Mesendoderm (in vitro differentiated cells): ENCODE measurements around the gene AAK1.
A peak's percentile ranks its signal among the peaks of the same experiment; 100 is the strongest.
"Not testable (repeated sequence)": the region's sequence is repeated elsewhere in the genome, so short reads cannot be mapped to it uniquely, and the experiment has no call there.

ENCODE experiments used
- DNase-seq: peaks from one replicate; pipeline ENCODE4 v3.0.0; 2013
- H2AK5ac ChIP-seq: 2 replicates; pipeline ENCODE4 v1.6.1; 2013; ENCODE audit warnings: low read length, inconsistent platforms
- H2BK120ac ChIP-seq: 2 replicates; pipeline ENCODE4 v1.6.1; 2013; ENCODE audit warnings: low read depth, mild to moderate bottlenecking, low read length, moderate library complexity, mixed read lengths
- H2BK15ac ChIP-seq: replicated peaks from 2 replicates; pipeline ENCODE4 v1.6.1; 2013; ENCODE audit warnings: low read depth, mild to moderate bottlenecking, moderate library complexity
- H2BK5ac ChIP-seq: 2 replicates; pipeline ENCODE4 v1.6.1; 2013; ENCODE audit warnings: low read length, inconsistent platforms
- H3K18ac ChIP-seq: 2 replicates; pipeline ENCODE4 v1.6.1; 2013; ENCODE audit warnings: mild to moderate bottlenecking, low read length, mixed read lengths
- H3K23ac ChIP-seq: one replicate; pipeline ENCODE4 v1.6.1; 2013; ENCODE audit warnings: low read length
- H3K27ac ChIP-seq: 2 replicates; pipeline ENCODE4 v1.5.1; 2013; ENCODE audit warnings: low read depth, mild to moderate bottlenecking, inconsistent platforms, low read length, moderate library complexity
- H3K27me3 ChIP-seq: 2 replicates; pipeline ENCODE4 v1.6.1; 2013; ENCODE audit warnings: low read length, control low read depth, mild to moderate bottlenecking, inconsistent platforms; ENCODE audit not compliant: insufficient read depth, poor library complexity
- H3K36me3 ChIP-seq: 2 replicates; pipeline ENCODE4 v1.6.1; 2013; ENCODE audit warnings: low read length, inconsistent platforms; ENCODE audit not compliant: control insufficient read depth, insufficient read depth
- H3K4ac ChIP-seq: one replicate; pipeline ENCODE4 v1.6.1; 2013; ENCODE audit warnings: low read depth, mild to moderate bottlenecking, low read length, moderate library complexity
- H3K4me1 ChIP-seq: 2 replicates; pipeline ENCODE4 v1.6.1; 2013; ENCODE audit warnings: low read depth, low read length, inconsistent platforms; ENCODE audit not compliant: control insufficient read depth
- H3K4me2 ChIP-seq: 2 replicates; pipeline ENCODE4 v1.6.1; 2013; ENCODE audit warnings: low read length
- H3K4me3 ChIP-seq: 2 replicates; pipeline ENCODE4 v1.5.1; 2013; ENCODE audit warnings: mild to moderate bottlenecking, low read length
- H3K56ac ChIP-seq: one replicate; pipeline ENCODE4 v1.6.1; 2013; ENCODE audit warnings: low read length
- H3K79me1 ChIP-seq: 2 replicates; pipeline ENCODE4 v1.6.1; 2013; ENCODE audit warnings: low read length, inconsistent platforms
- H3K79me2 ChIP-seq: 2 replicates; pipeline ENCODE4 v1.6.1; 2013; ENCODE audit warnings: mild to moderate bottlenecking, low read length; ENCODE audit not compliant: control insufficient read depth, insufficient read depth
- H3K9ac ChIP-seq: 2 replicates; pipeline ENCODE4 v1.6.1; 2013; ENCODE audit warnings: low read length, inconsistent platforms
- H4K5ac ChIP-seq: one replicate; pipeline ENCODE4 v1.6.1; 2013; ENCODE audit warnings: low read length
- H4K8ac ChIP-seq: one replicate; pipeline ENCODE4 v1.6.1; 2013; ENCODE audit warnings: low read depth, mild to moderate bottlenecking, control low read depth, low read length, moderate library complexity
- WGBS: extraction: QIAGEN DNeasy Blood & Tissue Kit; methylation state at CpG from one replicate; pipeline ENCODE4 v1.1.7; 2013; ENCODE audit warnings: low lambda C conversion rate, missing lambda C conversion rate; ENCODE audit not compliant: insufficient coverage; ENCODE audit errors: extremely low coverage; 5-methylcytosine and 5-hydroxymethylcytosine counted together

Gene AAK1

DNA sequence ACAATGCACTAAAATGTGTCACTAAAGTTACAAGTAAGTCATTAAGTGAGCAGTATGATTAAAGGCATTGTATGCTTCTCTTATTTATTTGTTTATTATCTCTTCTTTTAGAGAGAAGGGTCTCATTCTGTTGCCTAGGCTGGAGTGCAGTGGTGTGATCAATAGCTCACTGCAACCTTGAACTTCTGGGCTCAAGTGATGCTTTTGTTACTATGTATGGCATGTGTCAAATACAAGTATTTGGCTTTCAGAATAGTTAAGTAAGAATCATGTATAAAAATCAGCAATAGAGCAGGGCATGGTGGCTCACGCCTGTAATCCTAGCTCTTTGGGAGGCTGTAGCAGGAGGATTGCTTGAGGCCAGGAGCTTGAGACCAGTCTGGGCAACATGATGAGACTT is 15.8 kb upstream of the AAK1 start:
- Histone ChIP-seq H3K56ac (no peak overlapping the region), H3K36me3 (no peaks in the 10 kb centered on the region), H4K5ac (no peak overlapping the region), H3K4me3 (no peak overlapping the region), H2BK15ac (no peak overlapping the region), H2AK5ac (no peak overlapping the region), H3K23ac (no peak overlapping the region), H3K79me1 (no peaks in the 10 kb centered on the region), H3K4ac (no peak overlapping the region), H3K4me1 (no peaks in the 10 kb centered on the region), H2BK5ac (no peak overlapping the region), H4K8ac (no peak overlapping the region), H3K27ac (no peak overlapping the region), H3K79me2 (no peaks in the 10 kb centered on the region), H3K4me2 (no peak overlapping the region), H3K18ac (no peak overlapping the region), H3K27me3 (no peaks in the 10 kb centered on the region), H2BK120ac (no peak overlapping the region), H3K9ac (no peak overlapping the region)
- no peak for DNase-seq
- WGBS: no CpG with 5 or more reads among the region's 1 CpG

GRCh38 chr2:69652206-69652605 is 8.7 kb upstream of the AAK1 start:
- no peak overlapping the region for H3K56ac ChIP-seq
- H3K36me3 ChIP-seq: no peaks in the 10 kb centered on the region
- no peak overlapping the region for H4K8ac ChIP-seq
- H3K23ac ChIP-seq: no peak overlapping the region
- WGBS: no CpG with 5 or more reads among the region's 7 CpGs
- H3K4ac ChIP-seq: no peak overlapping the region
- H2BK120ac ChIP-seq: no peak overlapping the region
- DNase-seq: no peak
- no peak overlapping the region for H2BK5ac ChIP-seq
- no peak overlapping the region for H3K18ac ChIP-seq
- H2BK15ac ChIP-seq: no peak overlapping the region
- no peak overlapping the region for H3K4me3 ChIP-seq
- H3K4me2 ChIP-seq: no peak overlapping the region
- no peaks in the 10 kb centered on the region for H3K79me1 ChIP-seq
- no peaks in the 10 kb centered on the region for H3K79me2 ChIP-seq
- H3K27me3 ChIP-seq: no peaks in the 10 kb centered on the region
- H3K4me1 ChIP-seq: no peaks in the 10 kb centered on the region
- no peak overlapping the region for H2AK5ac ChIP-seq
- no peak overlapping the region for H3K27ac ChIP-seq
- H4K5ac ChIP-seq: no peak overlapping the region
- H3K9ac ChIP-seq: no peak overlapping the region

- not testable (repeated sequence) for H3K4me3 ChIP-seq, H3K27ac ChIP-seq, H3K56ac ChIP-seq, H3K23ac ChIP-seq, H3K9ac ChIP-seq, H2AK5ac ChIP-seq, H3K27me3 ChIP-seq, H3K36me3 ChIP-seq, H2BK120ac ChIP-seq, H3K4me2 ChIP-seq, H3K18ac ChIP-seq, H3K79me1 ChIP-seq, DNase-seq, H3K4me1 ChIP-seq, H3K4ac ChIP-seq, H3K79me2 ChIP-seq, H4K8ac ChIP-seq, H2BK5ac ChIP-seq, H2BK15ac ChIP-seq, H4K5ac ChIP-seq
- no CpG with 5 or more reads among the region's 5 CpGs for WGBS
Observed at GRCh38 chr2:69647196-69647595, 3.7 kb upstream of the AAK1 start.

GRCh38 chr2:69646714-69647113 is 3.2 kb upstream of the AAK1 start:
- Histone ChIP-seq H3K23ac (no peak overlapping the region), H2BK120ac (no peak overlapping the region), H3K9ac (no peak overlapping the region), H4K8ac (no peak overlapping the region), H3K79me1 (peaks cover under 1% of the 10 kb centered on the region), H3K4me1 (peaks cover 5% of the 10 kb centered on the region), H2BK5ac (no peak overlapping the region), H2BK15ac (no peak overlapping the region), H3K18ac (no peak overlapping the region), H3K4me3 (no peak overlapping the region), H3K27me3 (no peaks in the 10 kb centered on the region), H4K5ac (no peak overlapping the region), H2AK5ac (no peak overlapping the region), H3K27ac (no peak overlapping the region), H3K56ac (no peak overlapping the region), H3K4me2 (no peak overlapping the region), H3K4ac (no peak overlapping the region), H3K36me3 (no peaks in the 10 kb centered on the region), H3K79me2 (peaks cover 6% of the 10 kb centered on the region)
- WGBS: no CpG with 5 or more reads among the region's 1 CpG
- no peak for DNase-seq

DNA sequence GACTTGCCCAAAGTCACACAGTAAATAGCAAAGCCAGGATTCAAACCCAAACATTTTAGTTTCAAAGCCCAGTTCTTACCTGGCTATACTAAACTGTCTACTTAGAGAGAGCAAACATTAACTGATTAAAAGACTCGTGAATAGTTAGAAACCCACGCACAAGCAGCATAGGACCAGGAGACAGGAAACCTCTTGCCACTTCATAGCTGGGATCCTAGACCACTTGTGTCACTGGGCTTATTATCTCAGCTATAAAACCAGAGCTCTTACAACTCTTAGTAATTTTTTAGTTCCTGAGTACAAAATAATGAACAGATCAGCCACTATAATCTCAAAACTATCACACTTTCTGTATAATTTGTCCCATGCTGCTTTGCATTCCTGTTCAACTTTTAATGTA is 2.4 kb upstream of the AAK1 start:
- Histone ChIP-seq H2AK5ac (no peak overlapping the region), H2BK120ac (no peak overlapping the region), H3K27me3 (no peaks in the 10 kb centered on the region), H3K4me1 (peaks cover 10% of the 10 kb centered on the region), H3K4me3 (no peak overlapping the region), H2BK15ac (no peak overlapping the region), H3K36me3 (no peaks in the 10 kb centered on the region), H3K79me2 (peaks cover 14% of the 10 kb centered on the region), H3K4ac (peak overlapping the region; percentile 9), H3K4me2 (no peak overlapping the region), H4K5ac (no peak overlapping the region), H4K8ac (no peak overlapping the region), H2BK5ac (no peak overlapping the region), H3K9ac (no peak overlapping the region), H3K23ac (no peak overlapping the region), H3K27ac (no peak overlapping the region), H3K79me1 (peaks cover 7% of the 10 kb centered on the region), H3K18ac (no peak overlapping the region), H3K56ac (no peak overlapping the region)
- no peak for DNase-seq
- no CpG with 5 or more reads among the region's 2 CpGs for WGBS

DNA sequence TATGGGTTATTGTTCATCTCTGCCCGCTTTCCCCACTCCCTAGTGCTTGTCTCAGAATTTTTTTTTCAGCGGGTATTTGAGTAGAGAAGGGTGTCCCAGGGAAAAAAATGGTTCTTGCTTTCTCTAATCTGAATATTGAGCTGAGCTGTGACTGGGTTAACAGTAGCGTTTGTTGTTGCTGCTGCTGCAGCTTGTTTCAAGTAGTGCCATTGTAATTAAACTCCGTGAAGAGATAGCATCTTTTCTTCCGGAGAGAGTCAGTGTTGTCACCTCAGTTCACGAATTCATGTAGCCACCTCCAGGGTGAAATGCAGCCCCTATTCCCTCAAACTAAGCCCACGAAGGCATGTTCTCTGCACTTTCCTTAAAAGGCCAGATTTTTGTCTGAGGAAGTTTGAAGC is 1.5 kb upstream of the AAK1 start:
- H3K4me1 ChIP-seq: peaks cover 15% of the 10 kb centered on the region
- DNase-seq: peak; percentile 88
- H3K23ac ChIP-seq: no peak overlapping the region
- no peak overlapping the region for H3K4ac ChIP-seq
- no peak overlapping the region for H4K5ac ChIP-seq
- H2BK15ac ChIP-seq: peak overlapping the region; percentile 59
- WGBS: no CpG with 5 or more reads among the region's 7 CpGs
- H4K8ac ChIP-seq: no peak overlapping the region
- H3K18ac ChIP-seq: no peak overlapping the region
- H3K4me3 ChIP-seq: no peak overlapping the region
- no peak overlapping the region for H2BK5ac ChIP-seq
- peaks cover 23% of the 10 kb centered on the region for H3K79me2 ChIP-seq
- no peaks in the 10 kb centered on the region for H3K27me3 ChIP-seq
- H3K79me1 ChIP-seq: peaks cover 15% of the 10 kb centered on the region
- no peaks in the 10 kb centered on the region for H3K36me3 ChIP-seq
- H3K56ac ChIP-seq: no peak overlapping the region
- no peak overlapping the region for H2AK5ac ChIP-seq
- no peak overlapping the region for H2BK120ac ChIP-seq
- H3K27ac ChIP-seq: no peak overlapping the region
- peak overlapping the region; percentile 5 for H3K4me2 ChIP-seq
- H3K9ac ChIP-seq: no peak overlapping the region
